Bronchial epithelial cell (primary cell): ENCODE results near the gene NEDD4L. TPM values are rescaled to one million over a fixed set of nuclear protein-coding genes. Genes with fewer than 3 reads are reported as not detected.

Experiments used
- DNase-seq: peaks from one replicate; pipeline ENCODE4 v3.0.0-alpha.2; 2010; ENCODE audit warnings: low read depth
- FAIRE-seq: peaks from 2 replicates; lab custom pipeline; 2011; peaks lifted over from hg19 to GRCh38; lab: Jason Lieb, UNC
- H3K27me3 ChIP-seq: 2 replicates; pipeline ENCODE4 v1.5.1; 2011; ENCODE audit warnings: low read length; ENCODE audit not compliant: control insufficient read depth, insufficient read depth
- H3K36me3 ChIP-seq: 2 replicates; pipeline ENCODE4 v1.5.1; 2011; ENCODE audit warnings: low read length; ENCODE audit not compliant: control insufficient read depth, insufficient read depth
- H3K4me3 ChIP-seq: 2 replicates; pipeline ENCODE4 v1.5.1; 2011; ENCODE audit warnings: mild to moderate bottlenecking, low read depth, low read length, control low read depth
- total RNA-seq: library from RNA; depleted of rRNA; stranded (reverse); fragments of >200 nt; gene quantifications from 2 replicates; pipeline ENCODE4 v1.2.1, GENCODE V29; 2014
- TF ChIP-seq, protein P1 (sequence below): IDR thresholded peaks from 2 replicates; pipeline ENCODE4 v1.5.1; 2011; ENCODE audit warnings: mild to moderate bottlenecking, moderate library complexity, low read length, control low read depth, inconsistent platforms; ENCODE audit not compliant: insufficient read depth, severe bottlenecking

Gene NEDD4L
- total RNA-seq, 1 donor from 2014 or later = 11.3 TPM

DNA sequence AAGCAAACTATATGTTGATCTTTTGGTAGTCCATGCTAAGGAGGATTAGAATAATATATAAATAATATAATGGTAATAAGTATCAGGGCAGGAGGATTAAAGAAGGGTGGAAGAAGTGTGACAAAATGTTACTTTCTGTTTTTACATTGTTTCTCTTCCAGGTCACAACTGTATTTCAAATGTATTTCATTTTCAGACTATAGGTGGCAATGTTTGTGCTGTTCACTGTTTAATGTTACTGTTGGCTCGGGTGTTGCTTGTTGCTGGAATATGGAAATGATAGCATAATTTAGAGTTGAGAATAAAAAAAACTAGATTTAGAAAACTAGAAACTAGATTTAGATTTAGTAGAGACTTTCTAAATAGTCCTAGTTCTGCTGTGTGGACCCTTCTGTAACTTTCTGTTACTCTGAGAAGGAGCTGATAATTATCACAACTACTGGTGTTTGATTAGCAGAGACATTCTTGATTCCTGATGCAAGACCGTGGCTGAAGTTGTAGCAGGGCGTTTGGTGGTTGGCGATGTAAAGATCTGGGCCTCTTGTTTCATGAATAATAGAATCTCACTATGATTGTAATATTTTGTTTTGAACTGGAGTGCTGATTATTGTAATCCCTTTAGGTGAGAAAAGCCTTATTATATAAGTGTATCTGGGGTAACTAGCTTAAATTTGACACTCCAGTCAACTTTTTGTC lies 7.9 kb downstream of the NEDD4L start:
- TF ChIP-seq, protein P1, sequence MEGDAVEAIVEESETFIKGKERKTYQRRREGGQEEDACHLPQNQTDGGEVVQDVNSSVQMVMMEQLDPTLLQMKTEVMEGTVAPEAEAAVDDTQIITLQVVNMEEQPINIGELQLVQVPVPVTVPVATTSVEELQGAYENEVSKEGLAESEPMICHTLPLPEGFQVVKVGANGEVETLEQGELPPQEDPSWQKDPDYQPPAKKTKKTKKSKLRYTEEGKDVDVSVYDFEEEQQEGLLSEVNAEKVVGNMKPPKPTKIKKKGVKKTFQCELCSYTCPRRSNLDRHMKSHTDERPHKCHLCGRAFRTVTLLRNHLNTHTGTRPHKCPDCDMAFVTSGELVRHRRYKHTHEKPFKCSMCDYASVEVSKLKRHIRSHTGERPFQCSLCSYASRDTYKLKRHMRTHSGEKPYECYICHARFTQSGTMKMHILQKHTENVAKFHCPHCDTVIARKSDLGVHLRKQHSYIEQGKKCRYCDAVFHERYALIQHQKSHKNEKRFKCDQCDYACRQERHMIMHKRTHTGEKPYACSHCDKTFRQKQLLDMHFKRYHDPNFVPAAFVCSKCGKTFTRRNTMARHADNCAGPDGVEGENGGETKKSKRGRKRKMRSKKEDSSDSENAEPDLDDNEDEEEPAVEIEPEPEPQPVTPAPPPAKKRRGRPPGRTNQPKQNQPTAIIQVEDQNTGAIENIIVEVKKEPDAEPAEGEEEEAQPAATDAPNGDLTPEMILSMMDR = peak; percentile 14
- FAIRE-seq = no peak
- peak; percentile 53 for DNase-seq
- Histone ChIP-seq H3K4me3 (no peak overlapping the region), H3K36me3 (no peaks in the 10 kb centered on the region), H3K27me3 (no peaks in the 10 kb centered on the region)

DNA sequence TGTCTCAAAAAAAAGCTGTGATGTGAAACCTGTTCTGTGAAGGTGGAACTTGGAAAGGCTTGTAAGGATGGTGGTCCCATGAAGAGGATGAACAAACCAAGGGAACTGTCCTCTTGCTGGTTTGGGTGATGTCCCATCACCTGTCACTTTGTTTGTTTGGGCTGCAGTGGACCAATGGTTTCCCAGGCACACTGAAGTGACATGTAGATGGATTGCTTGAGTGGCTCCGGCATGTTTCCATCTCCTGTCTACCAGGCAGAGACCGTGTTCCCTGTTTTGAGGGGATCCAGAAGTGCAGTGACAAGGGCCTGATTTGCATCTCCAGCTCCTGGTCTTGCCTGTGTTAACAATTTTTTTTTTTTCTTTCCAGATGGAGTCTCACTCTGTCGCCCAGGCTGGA lies 8.9 kb downstream of the NEDD4L start:
- TF ChIP-seq, protein P1 = no peak
- no peak for DNase-seq
- Histone ChIP-seq H3K4me3 (no peak overlapping the region), H3K27me3 (no peaks in the 10 kb centered on the region), H3K36me3 (no peaks in the 10 kb centered on the region)
- no peak for FAIRE-seq

DNA sequence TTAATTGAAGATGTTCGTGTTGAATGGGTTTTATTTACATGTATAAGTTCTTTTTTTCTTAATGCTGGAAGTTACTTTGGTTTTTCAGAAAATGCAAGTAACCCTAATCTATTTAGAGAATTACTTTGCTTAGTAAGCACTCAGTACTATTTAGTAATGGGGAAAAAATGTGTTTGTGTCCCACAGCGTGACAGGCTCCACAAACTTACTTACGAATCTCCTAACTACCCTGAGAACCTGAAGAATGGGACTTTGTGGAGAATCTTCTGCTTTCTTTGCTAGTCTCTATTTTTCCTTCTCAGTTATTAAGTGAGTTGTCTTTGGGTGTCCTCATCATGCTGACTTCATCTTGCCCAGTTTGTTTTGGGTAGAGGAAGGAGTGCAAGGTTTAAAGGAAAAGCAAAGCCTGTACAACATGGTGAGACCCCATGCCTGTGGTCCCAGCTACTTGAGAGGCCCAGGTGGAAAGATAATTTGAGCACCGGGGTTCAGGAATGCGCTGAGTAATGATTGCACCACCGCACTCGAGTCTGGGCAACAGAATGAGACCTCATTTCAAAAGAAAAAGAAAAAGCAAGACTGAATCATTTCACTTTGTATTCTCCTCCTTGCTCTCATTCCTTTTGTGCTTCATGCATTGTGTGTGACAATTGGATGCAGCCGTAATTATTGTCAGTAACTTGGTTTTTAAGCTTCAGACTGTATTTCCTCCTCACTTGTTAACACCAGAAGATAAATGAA lies 10.2 kb downstream of the NEDD4L start:
- no peaks in the 10 kb centered on the region for H3K36me3 ChIP-seq
- FAIRE-seq (no peak), DNase-seq (peak; percentile 78)
- no peak overlapping the region for H3K4me3 ChIP-seq
- H3K27me3 ChIP-seq = no peaks in the 10 kb centered on the region
- TF ChIP-seq, protein P1 = no peak

DNA sequence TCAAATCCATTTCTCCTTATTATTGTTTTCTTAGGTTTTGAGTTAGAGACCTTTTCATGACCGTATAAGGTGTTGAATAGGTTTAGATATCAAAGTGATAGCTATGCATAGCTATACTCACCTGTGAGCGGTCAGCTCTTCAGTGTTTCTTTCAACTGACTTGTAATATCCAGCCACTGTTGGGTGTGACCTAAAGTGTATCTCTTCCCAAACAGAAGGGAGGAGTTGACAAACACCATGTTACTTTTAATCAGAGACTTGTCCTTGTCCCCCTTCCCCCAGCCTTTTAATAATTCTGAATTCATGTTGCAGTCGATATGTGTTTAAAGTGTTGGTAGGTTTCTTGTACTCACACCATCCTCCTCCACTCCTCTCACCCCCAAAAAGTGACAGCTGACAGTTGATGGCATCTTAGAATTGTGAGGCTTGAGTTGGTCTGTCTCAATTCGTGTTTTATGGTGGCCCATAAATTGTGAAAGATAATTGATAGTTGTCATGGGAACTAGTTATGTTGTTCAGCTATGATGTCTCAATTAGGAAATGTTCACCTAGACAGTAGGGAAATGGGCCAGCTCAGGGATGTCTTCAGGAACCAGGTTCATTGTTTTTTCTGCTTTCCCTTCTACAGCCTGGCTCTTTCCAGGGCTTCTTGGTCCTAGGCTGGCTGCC lies 12.0 kb downstream of the NEDD4L start:
- Histone ChIP-seq H3K36me3 (no peaks in the 10 kb centered on the region), H3K4me3 (no peak overlapping the region), H3K27me3 (no peaks in the 10 kb centered on the region)
- FAIRE-seq = no peak
- DNase-seq = no peak
- TF ChIP-seq, protein P1 = no peak

DNA sequence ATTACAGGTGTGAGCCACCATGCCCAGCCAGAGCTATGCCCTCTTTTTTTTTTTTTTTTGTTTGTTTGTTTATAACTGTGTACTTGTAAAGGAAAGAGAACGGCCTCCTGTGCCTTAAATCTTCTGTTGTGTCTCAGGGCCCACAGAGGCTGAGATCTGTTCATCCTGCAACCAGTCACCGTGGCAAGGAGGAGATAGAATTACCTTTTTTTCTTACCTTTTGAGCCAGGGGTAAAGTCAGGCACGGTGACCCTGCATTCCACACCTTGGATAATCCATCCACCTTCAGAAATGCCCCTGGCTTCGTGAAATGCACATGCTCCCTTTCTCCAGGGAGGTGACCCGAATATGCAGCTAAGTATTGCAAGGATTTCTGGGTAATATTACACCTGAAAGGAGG lies 12.8 kb downstream of the NEDD4L start:
- FAIRE-seq = no peak
- Histone ChIP-seq H3K4me3 (no peak overlapping the region), H3K36me3 (no peaks in the 10 kb centered on the region), H3K27me3 (no peaks in the 10 kb centered on the region)
- TF ChIP-seq, protein P1 = no peak
- no peak for DNase-seq
